HCT116 (cell line): ENCODE data around the gene TAF12. TPM values are rescaled to one million over a fixed set of nuclear protein-coding genes. Genes with fewer than 3 reads are reported as not detected.
"Not testable (repeated sequence)": the region's sequence is repeated elsewhere in the genome, so short reads cannot be mapped to it uniquely, and the experiment has no call there.

Source experiments
- ATAC-seq: fragments of 200-7000 bp; cut with Tn5 transposase; 2 replicates; pipeline ENCODE4 v1.9.1; 2020; ENCODE audit warnings: mild to moderate bottlenecking, moderate library complexity
- BruUV-seq: library from RNA; stranded (reverse); fragments of 400-500 nt; replicated peaks from 2 replicates; lab custom pipeline; 2021; lab: Mats Ljungman, UMichigan
- CTCF ChIA-PET: fragments of 300-600 bp; sonication (Branson Sonifier 250); formaldehyde crosslinking; loops from one replicate; lab custom pipeline; 2021; ENCODE audit warnings: antibody characterized with exemption; lab: Charles Lee
- POLR2A ChIA-PET: fragments of 300-600, 350-600 bp; sonication (Branson Sonifier 250); formaldehyde crosslinking; loops from one replicate; lab custom pipeline; 2021; ENCODE audit warnings: antibody characterized with exemption; lab: Charles Lee
- RAD21 ChIA-PET, 2 experiments: fragments of 300-600 bp; sonication (Branson Sonifier 250); formaldehyde crosslinking; loops; one replicate each; lab custom pipeline; 2023; ENCODE audit warnings: low total read pairs in 2 of 2; ENCODE audit not compliant: uncharacterized antibody in 2 of 2, unreplicated experiment in 2 of 2, low non-redundant PET in 1 of 2; lab: Charles Lee
- DNase-seq: peaks from one replicate; pipeline ENCODE4 v3.0.0-alpha.2; 2010; ENCODE audit warnings: low read depth, low spot score
- H2AFZ ChIP-seq: fragments of 200-600 bp; shearing (Covaris generic), sonication (generic); 2 replicates; pipeline ENCODE4 v1.6.1; 2017; ENCODE audit warnings: low read depth, mixed run types, mixed read lengths, antibody characterized with exemption, low read length; ENCODE audit not compliant: poor library complexity, severe bottlenecking
- H3K27ac ChIP-seq: 2 replicates; pipeline ENCODE4 v1.5.1; 2012; ENCODE audit warnings: low read depth, low read length
- H3K27me3 ChIP-seq: fragments of 200-600 bp; sonication (generic); 2 replicates; pipeline ENCODE4 v1.6.1; 2016; ENCODE audit warnings: mixed run types, low read length, mixed read lengths; ENCODE audit not compliant: insufficient read depth
- H3K36me3 ChIP-seq, 2 experiments: fragments of 200-500 bp in 1 of 2; fragments of 200-600 bp in 1 of 2; sonication (Bioruptor generic) in 1 of 2; sonication (generic) in 1 of 2; 2 replicates each; pipeline versions ENCODE4 v1.5.1 to v1.6.1; 2014 to 2016; ENCODE audit warnings: low read length in 2 of 2, inconsistent platforms in 1 of 2, mixed read lengths in 1 of 2, mixed run types in 1 of 2; ENCODE audit not compliant: insufficient read depth in 2 of 2, control insufficient read depth in 1 of 2
- H3K4me1 ChIP-seq, 2 experiments: fragments of 200-600 bp in 1 of 2; sonication (generic) in 1 of 2; 2 replicates each; pipeline versions ENCODE4 v1.5.1 to v1.6.1; 2012 to 2017; ENCODE audit warnings: low read length in 2 of 2, inconsistent platforms in 1 of 2, mild to moderate bottlenecking in 1 of 2, mixed read lengths in 1 of 2, mixed run types in 1 of 2, moderate library complexity in 1 of 2; ENCODE audit not compliant: insufficient read depth in 2 of 2, control insufficient read depth in 1 of 2
- H3K4me2 ChIP-seq: fragments of 200-600 bp; sonication (generic); 2 replicates; pipeline ENCODE4 v1.6.1; 2017; ENCODE audit warnings: mixed run types, low read length, mixed read lengths
- H3K4me3 ChIP-seq, 2 experiments: fragments of 200-600 bp in 1 of 2; sonication (generic) in 1 of 2; replicated peaks in 1 of 2; 2 replicates each; pipeline ENCODE4 v1.5.1; 2011 to 2016; ENCODE audit warnings: low read length in 2 of 2, control low read depth in 1 of 2, low read depth in 1 of 2, mild to moderate bottlenecking in 1 of 2, mixed read lengths in 1 of 2, mixed run types in 1 of 2
- H3K79me2 ChIP-seq: fragments of 200-600 bp; sonication (generic); 2 replicates; pipeline ENCODE4 v1.6.1; 2017; ENCODE audit warnings: mild to moderate bottlenecking, mixed run types, low read length, moderate library complexity, mixed read lengths; ENCODE audit not compliant: insufficient read depth
- H3K9ac ChIP-seq: fragments of 200-600 bp; sonication (generic); 2 replicates; pipeline ENCODE4 v1.6.1; 2016; ENCODE audit warnings: low read length, mixed read lengths
- H3K9me2 ChIP-seq: fragments of 200-600 bp; sonication (generic), shearing (Covaris generic); 2 replicates; pipeline ENCODE4 v1.6.1; 2017; ENCODE audit warnings: mixed run types, mild to moderate bottlenecking, moderate library complexity; ENCODE audit not compliant: insufficient read depth
- H3K9me3 ChIP-seq, 2 experiments: fragments of 200-500 bp in 1 of 2; fragments of 200-600 bp in 1 of 2; sonication (Bioruptor generic) in 1 of 2; sonication (generic) in 1 of 2; 2 replicates each; pipeline ENCODE4 v1.6.1; 2014 to 2017; ENCODE audit warnings: low read length in 2 of 2, mixed read lengths in 2 of 2, inconsistent platforms in 1 of 2, low read depth in 1 of 2, mild to moderate bottlenecking in 1 of 2, mixed run types in 1 of 2, moderate library complexity in 1 of 2; ENCODE audit not compliant: control insufficient read depth in 1 of 2, insufficient read depth in 1 of 2
- H4K20me1 ChIP-seq: fragments of 200-600 bp; sonication (generic), shearing (Covaris generic); 2 replicates; pipeline ENCODE4 v1.6.1; 2017; ENCODE audit warnings: mixed run types, mild to moderate bottlenecking, moderate library complexity; ENCODE audit not compliant: insufficient read depth
- ATF3 ChIP-seq: IDR thresholded peaks from 2 replicates; pipeline ENCODE4 v1.6.1; 2012
- CEBPB ChIP-seq: IDR thresholded peaks from 2 replicates; pipeline ENCODE4 v1.6.1; 2012; ENCODE audit warnings: low read depth
- CTCF ChIP-seq, 3 experiments: fragments of 200-600 bp in 1 of 3; sonication (generic) in 1 of 3; IDR thresholded peaks in 2 of 3; conservative IDR thresholded peaks in 1 of 3; 2 replicates each; pipeline ENCODE4 v1.5.1; 2012 to 2017; ENCODE audit warnings: low read depth in 2 of 3, low read length in 2 of 3, antibody characterized with exemption in 1 of 3, borderline replicate concordance in 1 of 3, control low read depth in 1 of 3, mild to moderate bottlenecking in 1 of 3, mixed read lengths in 1 of 3, mixed run types in 1 of 3, moderate library complexity in 1 of 3; ENCODE audit not compliant: insufficient read depth in 1 of 3
- EGR1 ChIP-seq: IDR thresholded peaks from 2 replicates; pipeline ENCODE4 v1.6.1; 2012; ENCODE audit warnings: low read depth
- ELF1 ChIP-seq: IDR thresholded peaks from 2 replicates; pipeline ENCODE4 v1.6.1; 2012; ENCODE audit warnings: low read depth, borderline replicate concordance
- EZH2 ChIP-seq: fragments of 200-600 bp; sonication (generic); IDR thresholded peaks from 2 replicates; pipeline ENCODE4 v1.6.1; 2017; ENCODE audit warnings: antibody characterized with exemption, mixed run types
- EZH2phosphoT487 ChIP-seq: fragments of 200-600 bp; IDR thresholded peaks from 2 replicates; pipeline ENCODE4 v1.6.1; 2018; ENCODE audit warnings: antibody characterized with exemption, borderline replicate concordance
- MAX ChIP-seq: IDR thresholded peaks from 2 replicates; pipeline ENCODE4 v1.6.1; 2012
- POLR2A ChIP-seq: IDR thresholded peaks from 2 replicates; pipeline ENCODE4 v1.7.0; 2011; ENCODE audit warnings: borderline replicate concordance; ENCODE audit not compliant: insufficient read depth, insufficient read length; ENCODE audit errors: extremely low read depth
- POLR2AphosphoS5 ChIP-seq: IDR thresholded peaks from 2 replicates; pipeline ENCODE4 v1.6.1; 2011; ENCODE audit warnings: mild to moderate bottlenecking, low read depth, low read length, moderate library complexity
- SP1 ChIP-seq: IDR thresholded peaks from 2 replicates; pipeline ENCODE4 v1.6.1; 2012; ENCODE audit warnings: low read depth
- YY1 ChIP-seq: IDR thresholded peaks from 2 replicates; pipeline ENCODE4 v1.6.1; 2011; ENCODE audit warnings: low read length, low read depth, moderate library complexity, mild to moderate bottlenecking; ENCODE audit not compliant: insufficient replicate concordance; ENCODE audit errors: extremely low read depth
- ZBTB33 ChIP-seq: IDR thresholded peaks from 2 replicates; pipeline ENCODE4 v1.6.1; 2011; ENCODE audit warnings: mild to moderate bottlenecking, low read length, moderate library complexity; ENCODE audit not compliant: insufficient replicate concordance; ENCODE audit errors: extremely low read depth
- ZNF274 ChIP-seq: fragments of 200-500 bp; sonication (Bioruptor generic); IDR thresholded peaks from 2 replicates; pipeline ENCODE4 v1.6.1; 2014; ENCODE audit warnings: mild to moderate bottlenecking, low read depth, low read length, inconsistent platforms
- intact Hi-C: fragments of 100-400 bp; cut with micrococcal nuclease; formaldehyde crosslinking; loops from 2 replicates; pipeline ENCODE4 v1.10.0; 2022
- total RNA-seq: library from RNA; stranded (reverse); gene quantifications from one replicate; pipeline ENCODE4 v1.2.1, GENCODE V29; 2021; ENCODE audit not compliant: unreplicated experiment

Gene TAF12
- total RNA-seq, 1 experiment from 2014 or later = 39.0 TPM

GRCh38 chr1:28591708-28592320, 51.1 kb downstream of the TAF12 start, which contains the start of gene RAB42:
RAB42 (plus strand) TSS chr1:28592265; CDS start chr1:28592512, 247 bp downstream.
- ATAC-seq (no peak), DNase-seq (no peak)
- H3K36me3 ChIP-seq = no peaks in the 10 kb centered on the region
- H2AFZ ChIP-seq = no peak within 1 kb of the TSS
- intact Hi-C loops = no loop called here
- no peak within 1 kb of the TSS for H3K4me2 ChIP-seq
- no peaks in the 10 kb centered on the region for H3K79me2 ChIP-seq
- no peak within 1 kb of the TSS for H3K27ac ChIP-seq
- no peak for TF ChIP-seq CTCF (IDR thresholded peaks at IDR 0.05 in 2 of 3, conservative IDR thresholded peaks at IDR 0.05 in 1 of 3; ENCODE audit: borderline replicate concordance in 1 of 3, insufficient read depth in 1 of 3, low read depth in 2 of 3, low read length in 2 of 3)
- no peak for TF ChIP-seq SP1
- no peak for TF ChIP-seq ZBTB33
- no peak for TF ChIP-seq YY1
- TF ChIP-seq ATF3 = no peak
- TF ChIP-seq EGR1 = no peak
- TF ChIP-seq MAX = no peak
- TF ChIP-seq POLR2A = no peak
- TF ChIP-seq ZNF274 = no peak
- TF ChIP-seq EZH2 = no peak
- no peak for TF ChIP-seq POLR2AphosphoS5
- no peak for TF ChIP-seq EZH2phosphoT487
- TF ChIP-seq ELF1 = no peak
- TF ChIP-seq CEBPB = no peak
- H3K9me3 ChIP-seq = no peaks in the 10 kb centered on the region
- H3K9ac ChIP-seq = no peak within 1 kb of the TSS
- H3K4me3 ChIP-seq = no peak within 1 kb of the TSS
- POLR2A ChIA-PET = no interaction called here
- H3K27me3 ChIP-seq = no peaks in the 10 kb centered on the region
- H4K20me1 ChIP-seq = no peaks in the 10 kb centered on the region
- CTCF ChIA-PET = no interaction called here
- H3K4me1 ChIP-seq = no peaks in the 10 kb centered on the region; a peak in 1 of 4 replicates
- BruUV-seq = no TSS peak
- RAD21 ChIA-PET = no interaction called here
- no peaks in the 10 kb centered on the region for H3K9me2 ChIP-seq

- H3K4me3 ChIP-seq, H3K9me2 ChIP-seq, BruUV-seq, H3K9me3 ChIP-seq, DNase-seq, H3K36me3 ChIP-seq, H2AFZ ChIP-seq, intact Hi-C loops, H4K20me1 ChIP-seq, H3K4me2 ChIP-seq, RAD21 ChIA-PET, ATAC-seq, H3K27me3 ChIP-seq, POLR2A ChIA-PET, H3K9ac ChIP-seq, H3K27ac ChIP-seq, H3K79me2 ChIP-seq, CTCF ChIA-PET: not testable (repeated sequence)
- H3K4me1 ChIP-seq = peaks cover 0 to 12% of the 10 kb centered on the region in 2 experiments; a peak in 2 of 4 replicates
Measured at GRCh38 chr1:28586585-28587391, 56.1 kb downstream of the TAF12 start.
